ENCODE data around the gene ING2.

ING2 gene

GRCh38 chr4:183499801-183500200 is 5.1 kb upstream of the ING2 start:
- DNase-seq (ENCODE audit: low spot score) = no peak

- no peak for DNase-seq (ENCODE audit: low spot score)
These were observed 1.3 kb upstream of the ING2 start for GRCh38 chr4:183503497-183504063.

GRCh38 chr4:183504064-183504929 is 561 bp upstream of the ING2 start:
- DNase-seq (ENCODE audit: low spot score) = peak; percentile 98

GRCh38 chr4:183505611-183506388 is 942 bp downstream of the ING2 start:
- peak; percentile 91 for DNase-seq (ENCODE audit: low spot score)

GRCh38 chr4:183506389-183506735 is 1.5 kb downstream of the ING2 start:
- no peak for DNase-seq (ENCODE audit: low spot score)

- DNase-seq (ENCODE audit: low spot score) = no peak
These were observed 3.3 kb downstream of the ING2 start for GRCh38 chr4:183507925-183508696.

GRCh38 chr4:183508697-183509335 is 4.0 kb downstream of the ING2 start:
- no peak for DNase-seq (ENCODE audit: low spot score)

GRCh38 chr4:183515411-183515810 is 10.6 kb downstream of the ING2 start:
- DNase-seq (ENCODE audit: low spot score) = no peak

GRCh38 chr4:183517194-183517593 is 12.3 kb downstream of the ING2 start:
- DNase-seq (ENCODE audit: low spot score) = no peak

GRCh38 chr4:183517781-183518180 is 12.9 kb downstream of the ING2 start:
- DNase-seq (ENCODE audit: low spot score) = no peak

GRCh38 chr4:183522821-183523220 is 18.0 kb downstream of the ING2 start:
- no peak for DNase-seq (ENCODE audit: low spot score)

- no peak for DNase-seq (ENCODE audit: low spot score)
These were observed 22.5 kb downstream of the ING2 start for GRCh38 chr4:183527326-183527725.

- no peak for DNase-seq (ENCODE audit: low spot score)
These were observed 28.0 kb downstream of the ING2 start for GRCh38 chr4:183532821-183533220.

GRCh38 chr4:183533698-183534097 is 28.8 kb downstream of the ING2 start:
- DNase-seq (ENCODE audit: low spot score) = no peak

- DNase-seq (ENCODE audit: low spot score) = no peak
These were observed 35.7 kb downstream of the ING2 start for GRCh38 chr4:183540410-183541009.

GRCh38 chr4:183541010-183541751 is 36.3 kb downstream of the ING2 start:
- no peak for DNase-seq (ENCODE audit: low spot score)

GRCh38 chr4:183541752-183542040 is 36.8 kb downstream of the ING2 start:
- DNase-seq (ENCODE audit: low spot score) = no peak

GRCh38 chr4:183543435-183543834 is 38.6 kb downstream of the ING2 start:
- no peak for DNase-seq (ENCODE audit: low spot score)

GRCh38 chr4:183544109-183544508 is 39.3 kb downstream of the ING2 start:
- no peak for DNase-seq (ENCODE audit: low spot score)

- DNase-seq (ENCODE audit: low spot score) = no peak
These were observed 41.5 kb downstream of the ING2 start for GRCh38 chr4:183546376-183546775.

- DNase-seq (ENCODE audit: low spot score) = no peak
These were observed 43.4 kb downstream of the ING2 start for GRCh38 chr4:183548306-183548705.
